Measurements from ENCODE around the gene TMEM204. TPM values are rescaled to one million over a fixed set of nuclear protein-coding genes. Genes with fewer than 3 reads are reported as not detected.

The TMEM204 gene
- polyA plus RNA-seq, 1 of the 3 experiments (the other 2 are of a cell fraction): 2.3 TPM

GRCh38 chr16:1561266-1561665 is 27.8 kb downstream of the TMEM204 start:
- Histone ChIP-seq H3K27ac (ENCODE audit: low read depth in 2 of 2, low read length in 1 of 2) (no peak overlapping the region), H3K79me2 (ENCODE audit: insufficient read depth) (no peaks in the 10 kb centered on the region), H3K9me3 (no peaks in the 10 kb centered on the region), H3K9me2 (no peaks in the 10 kb centered on the region), H4K20me1 (ENCODE audit: insufficient read depth) (no peaks in the 10 kb centered on the region), H3K4me3 (ENCODE audit: low read depth in 2 of 2, low read length in 1 of 2) (no peak overlapping the region), H3K36me3 (replicated peaks in 1 of 2; ENCODE audit: control insufficient read depth in 1 of 2, insufficient read depth in 2 of 2, low read length in 1 of 2) (peaks cover 23 to 54% of the 10 kb centered on the region in 2 experiments), H2AFZ (ENCODE audit: low read depth) (no peak overlapping the region), H3F3A (replicated peaks; ENCODE audit: insufficient read depth) (no peaks in the 10 kb centered on the region), H3K9ac (no peak overlapping the region), H3K4me2 (no peak overlapping the region), H3K27me3 (ENCODE audit: insufficient read depth) (no peaks in the 10 kb centered on the region), H3K4me1 (ENCODE audit: control insufficient read depth in 1 of 2, insufficient read depth in 2 of 2, low read depth in 1 of 2, low read length in 1 of 2) (no peaks in the 10 kb centered on the region)
- no peak for DNase-seq
- POLR2A ChIA-PET: no interaction called here
- WGBS (ENCODE audit: low lambda C conversion rate): 84% methylated on average over 7 of the region's 7 CpGs
- no peak for TF ChIP-seq MXI1 (IDR thresholded peaks at IDR 0.05; ENCODE audit: low read depth, low read length)
- TF ChIP-seq CHD2 (IDR thresholded peaks at IDR 0.05; ENCODE audit: low read length, partially characterized antibody): no peak
- no peak for TF ChIP-seq USF1 (IDR thresholded peaks at IDR 0.05; ENCODE audit: borderline replicate concordance, low read depth)
- TF ChIP-seq NFIC (IDR thresholded peaks at IDR 0.05; ENCODE audit: borderline replicate concordance): no peak
- TF ChIP-seq IRF3 (IDR thresholded peaks at IDR 0.05; ENCODE audit: low read depth, low read length): no peak
- no peak for TF ChIP-seq NRF1 (IDR thresholded peaks at IDR 0.05; ENCODE audit: low read depth, low read length)
- no peak for TF ChIP-seq PBX3 (IDR thresholded peaks at IDR 0.05)
- TF ChIP-seq TEAD4 (IDR thresholded peaks at IDR 0.05; ENCODE audit: borderline replicate concordance, insufficient read depth): no peak
- no peak for TF ChIP-seq SIN3A (IDR thresholded peaks at IDR 0.05; ENCODE audit: borderline replicate concordance, low read depth, low read length)
- no peak for TF ChIP-seq YY1 (IDR thresholded peaks at IDR 0.05; ENCODE audit: low read depth)
- TF ChIP-seq ELF1 (IDR thresholded peaks at IDR 0.05): no peak
- TF ChIP-seq USF2 (IDR thresholded peaks at IDR 0.05; ENCODE audit: borderline replicate concordance, low read depth, low read length): no peak
- TF ChIP-seq TAF1 (IDR thresholded peaks at IDR 0.05; ENCODE audit: borderline replicate concordance, low read depth, low read length): no peak
- no peak for TF ChIP-seq ZBTB33 (IDR thresholded peaks at IDR 0.05; ENCODE audit: borderline replicate concordance, low read depth)
- TF ChIP-seq MEF2A (IDR thresholded peaks at IDR 0.05; ENCODE audit: borderline replicate concordance, low read depth): no peak
- CTCF ChIA-PET: no interaction called here
